DOHH2 (cell line): Measurements from ENCODE around the gene FAM149B1.

Experiments used
- EZH2phosphoT487 ChIP-seq: fragments of 200-600 bp; sonication (generic); IDR thresholded peaks from 2 replicates; pipeline ENCODE4 v1.6.1; 2017; ENCODE audit warnings: borderline replicate concordance, mild to moderate bottlenecking, antibody characterized with exemption, low read length, moderate library complexity, mixed read lengths
- TF ChIP-seq, protein P1 (sequence below): fragments of 200-600 bp; sonication (generic); IDR thresholded peaks from one replicate; pipeline ENCODE4 v1.5.1; 2014; ENCODE audit warnings: antibody characterized with exemption, mild to moderate bottlenecking, low read depth, low read length; ENCODE audit not compliant: poor library complexity, severe bottlenecking

DNA sequence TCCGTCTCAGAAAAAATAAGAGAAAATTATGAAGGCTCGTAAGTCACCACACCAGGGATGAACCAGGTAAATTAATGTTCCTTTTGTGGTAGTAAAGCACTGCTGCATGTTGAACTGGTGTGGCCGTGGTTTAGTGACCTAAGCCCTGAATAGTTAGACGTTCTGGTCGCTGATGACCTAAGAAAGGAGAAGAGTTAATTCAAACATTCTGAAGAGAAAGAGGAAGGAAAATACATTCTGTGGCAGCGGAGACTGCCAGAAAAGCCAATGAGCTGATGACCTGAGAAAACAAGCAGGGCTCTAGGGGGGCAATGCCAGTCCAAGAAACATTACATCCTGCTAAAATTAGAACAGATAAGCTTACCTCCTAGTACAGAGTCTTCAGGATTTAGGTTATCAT, 61.6 kb downstream of the FAM149B1 start:
- TF ChIP-seq, protein P1, sequence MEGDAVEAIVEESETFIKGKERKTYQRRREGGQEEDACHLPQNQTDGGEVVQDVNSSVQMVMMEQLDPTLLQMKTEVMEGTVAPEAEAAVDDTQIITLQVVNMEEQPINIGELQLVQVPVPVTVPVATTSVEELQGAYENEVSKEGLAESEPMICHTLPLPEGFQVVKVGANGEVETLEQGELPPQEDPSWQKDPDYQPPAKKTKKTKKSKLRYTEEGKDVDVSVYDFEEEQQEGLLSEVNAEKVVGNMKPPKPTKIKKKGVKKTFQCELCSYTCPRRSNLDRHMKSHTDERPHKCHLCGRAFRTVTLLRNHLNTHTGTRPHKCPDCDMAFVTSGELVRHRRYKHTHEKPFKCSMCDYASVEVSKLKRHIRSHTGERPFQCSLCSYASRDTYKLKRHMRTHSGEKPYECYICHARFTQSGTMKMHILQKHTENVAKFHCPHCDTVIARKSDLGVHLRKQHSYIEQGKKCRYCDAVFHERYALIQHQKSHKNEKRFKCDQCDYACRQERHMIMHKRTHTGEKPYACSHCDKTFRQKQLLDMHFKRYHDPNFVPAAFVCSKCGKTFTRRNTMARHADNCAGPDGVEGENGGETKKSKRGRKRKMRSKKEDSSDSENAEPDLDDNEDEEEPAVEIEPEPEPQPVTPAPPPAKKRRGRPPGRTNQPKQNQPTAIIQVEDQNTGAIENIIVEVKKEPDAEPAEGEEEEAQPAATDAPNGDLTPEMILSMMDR: no peak
- TF ChIP-seq EZH2phosphoT487: no peak
